Caco-2 (cell line): Measurements from ENCODE around the gene PJVK. TPM values are rescaled to one million over a fixed set of nuclear protein-coding genes. Genes with fewer than 3 reads are reported as not detected.
"Not testable (repeated sequence)": the region's sequence is repeated elsewhere in the genome, so short reads cannot be mapped to it uniquely, and the experiment has no call there.

Source experiments
- BruUV-seq: library from RNA; stranded (reverse); fragments of 400-500 nt; replicated peaks from 2 replicates; lab custom pipeline; 2021; lab: Mats Ljungman, UMichigan
- CTCF ChIA-PET: fragments of 300-600 bp; sonication (Branson Sonifier 250); formaldehyde crosslinking; loops from one replicate; lab custom pipeline; 2022; ENCODE audit warnings: antibody characterized with exemption; lab: Charles Lee
- POLR2A ChIA-PET: fragments of 300-600 bp; sonication (Branson Sonifier 250); formaldehyde crosslinking; loops from one replicate; lab custom pipeline; 2022; ENCODE audit warnings: antibody characterized with exemption; lab: Charles Lee
- DNase-seq, 2 experiments: peaks; one replicate each; pipeline versions ENCODE4 v3.0.0 to v3.0.0-alpha.2; 2020 to 2022
- H3K27me3 ChIP-seq: replicated peaks from 2 replicates; pipeline ENCODE4 v1.6.0; 2011; ENCODE audit warnings: low read length; ENCODE audit not compliant: control insufficient read depth, insufficient read depth
- H3K36me3 ChIP-seq: 2 replicates; pipeline ENCODE4 v1.5.1; 2011; ENCODE audit warnings: low read length; ENCODE audit not compliant: control insufficient read depth, insufficient read depth
- H3K4me1 ChIP-seq: fragments of 250-450 bp; sonication (Bioruptor Pico); 2 replicates; pipeline ENCODE4 v1.5.1; 2020; ENCODE audit warnings: mild to moderate bottlenecking
- H3K4me3 ChIP-seq: 2 replicates; pipeline ENCODE4 v1.5.1; 2011; ENCODE audit warnings: low read depth, mild to moderate bottlenecking, control low read depth, low read length
- H3K9me3 ChIP-seq: fragments of 250-450 bp; sonication (Bioruptor Pico); 2 replicates; pipeline ENCODE4 v1.5.1; 2020; ENCODE audit warnings: mild to moderate bottlenecking, moderate library complexity
- H3K27ac Mint-ChIP-seq: one replicate; pipeline ENCODE4 v1.8.0; 2022; ENCODE audit warnings: mixed read lengths; ENCODE audit not compliant: unreplicated experiment
- H3K27me3 Mint-ChIP-seq: one replicate; pipeline ENCODE4 v1.8.0; 2022; ENCODE audit warnings: mixed read lengths; ENCODE audit not compliant: insufficient read depth, unreplicated experiment
- H3K36me3 Mint-ChIP-seq: one replicate; pipeline ENCODE4 v1.8.0; 2022; ENCODE audit warnings: mild to moderate bottlenecking, mixed read lengths; ENCODE audit not compliant: insufficient read depth, unreplicated experiment
- H3K4me1 Mint-ChIP-seq: one replicate; pipeline ENCODE4 v1.8.0; 2022; ENCODE audit warnings: low read depth, mixed read lengths; ENCODE audit not compliant: unreplicated experiment
- H3K4me3 Mint-ChIP-seq: one replicate; pipeline ENCODE4 v1.8.0; 2022; ENCODE audit warnings: mild to moderate bottlenecking, moderate library complexity, mixed read lengths; ENCODE audit not compliant: unreplicated experiment
- H3K9me3 Mint-ChIP-seq: one replicate; pipeline ENCODE4 v1.8.0; 2022; ENCODE audit warnings: mixed read lengths; ENCODE audit not compliant: unreplicated experiment
- CTCF ChIP-seq, 2 experiments: fragments of 200-600 bp in 1 of 2; IDR thresholded peaks; 1 replicate in 1 of 2; 2 replicates in 1 of 2; pipeline versions ENCODE4 v1.5.1 to v1.8.0; 2011 to 2022; ENCODE audit warnings: antibody characterized with exemption in 1 of 2, control low read depth in 1 of 2, inconsistent platforms in 1 of 2, low read depth in 1 of 2, low read length in 1 of 2, mild to moderate bottlenecking in 1 of 2, moderate library complexity in 1 of 2; ENCODE audit not compliant: insufficient read depth in 1 of 2, severe bottlenecking in 1 of 2, unreplicated experiment in 1 of 2
- intact Hi-C: fragments of 100-400 bp; cut with micrococcal nuclease; formaldehyde crosslinking; loops from one replicate; pipeline ENCODE4 v1.10.0; 2022; ENCODE audit not compliant: unreplicated experiment
- total RNA-seq: library from RNA; stranded (reverse); gene quantifications from 2 replicates; pipeline ENCODE4 v1.2.3, GENCODE V29; 2022

The PJVK gene
- total RNA-seq, 1 experiment from 2014 or later, result 2.9 TPM

- POLR2A ChIA-PET, result no interaction called here
- no peaks in the 10 kb centered on the region for H3K27me3 ChIP-seq
- DNase-seq, result no peak
- H3K9me3 ChIP-seq, result no peaks in the 10 kb centered on the region
- Mint-ChIP-seq H3K36me3 (no peaks in the 10 kb centered on the region), H3K4me3 (no peak overlapping the region), H3K9me3 (no peaks in the 10 kb centered on the region), H3K27me3 (no peaks in the 10 kb centered on the region), H3K4me1 (peaks cover 6% of the 10 kb centered on the region), H3K27ac (no peak overlapping the region)
- no peaks in the 10 kb centered on the region for H3K4me1 ChIP-seq
- no TSS peak for BruUV-seq
- H3K36me3 ChIP-seq, result no peaks in the 10 kb centered on the region
- H3K4me3 ChIP-seq, result no peak overlapping the region
- intact Hi-C loops, result no loop called here
- CTCF ChIA-PET, result no interaction called here
- TF ChIP-seq CTCF (IDR thresholded peaks at IDR 0.05; ENCODE audit: insufficient read depth in 1 of 2, low read depth in 1 of 2, low read length in 1 of 2, severe bottlenecking in 1 of 2, unreplicated experiment in 1 of 2), result no peak
Measured at GRCh38 chr2:178422097-178422496, 29.1 kb upstream of the PJVK start.

- H3K9me3 Mint-ChIP-seq, POLR2A ChIA-PET, CTCF ChIA-PET, BruUV-seq, H3K4me1 ChIP-seq, DNase-seq, H3K4me1 Mint-ChIP-seq, H3K9me3 ChIP-seq, H3K27ac Mint-ChIP-seq, H3K36me3 Mint-ChIP-seq, H3K27me3 Mint-ChIP-seq, intact Hi-C loops, H3K4me3 ChIP-seq, H3K27me3 ChIP-seq, H3K36me3 ChIP-seq, H3K4me3 Mint-ChIP-seq: not testable (repeated sequence)
Measured at GRCh38 chr2:178423746-178424145, 27.4 kb upstream of the PJVK start.

- no peak overlapping the region for H3K4me3 ChIP-seq
Measured at GRCh38 chr2:178425255-178425827, 25.8 kb upstream of the PJVK start.

More at GRCh38 chr2:178425255-178425827, 25.8 kb upstream of the PJVK start:
- Histone ChIP-seq H3K9me3 (no peaks in the 10 kb centered on the region), H3K36me3 (no peaks in the 10 kb centered on the region; the same call in 1 of the 2 replicates), H3K27me3 (no peaks in the 10 kb centered on the region), H3K4me1 (no peaks in the 10 kb centered on the region)
- Mint-ChIP-seq H3K4me1 (no peaks in the 10 kb centered on the region), H3K36me3 (peaks cover 6% of the 10 kb centered on the region), H3K9me3 (no peaks in the 10 kb centered on the region), H3K27ac (no peak overlapping the region), H3K27me3 (no peaks in the 10 kb centered on the region), H3K4me3 (no peak overlapping the region)
- intact Hi-C loops, result no loop called here
- no TSS peak for BruUV-seq
- DNase-seq, result no peak
- CTCF ChIA-PET, result no interaction called here
- POLR2A ChIA-PET, result interaction anchor here (0.5 kb wide), 1 partner anchor 114 kb away, joined by 4 read pairs; no protein-coding TSS in a partner anchor
- no peak for TF ChIP-seq CTCF (IDR thresholded peaks at IDR 0.05; ENCODE audit: insufficient read depth in 1 of 2, low read depth in 1 of 2, low read length in 1 of 2, severe bottlenecking in 1 of 2, unreplicated experiment in 1 of 2)
